HG03045 (cell line): ENCODE results near the gene NLRP3.
"Not testable (repeated sequence)": the region's sequence is repeated elsewhere in the genome, so short reads cannot be mapped to it uniquely, and the experiment has no call there.

Experiments
- ATAC-seq: cut with Tn5 transposase; IDR thresholded peaks from one replicate; pipeline ENCODE4 v1.9.1; 2021; ENCODE audit warnings: mild to moderate bottlenecking, moderate library complexity; ENCODE audit not compliant: unreplicated experiment

NLRP3 gene

DNA sequence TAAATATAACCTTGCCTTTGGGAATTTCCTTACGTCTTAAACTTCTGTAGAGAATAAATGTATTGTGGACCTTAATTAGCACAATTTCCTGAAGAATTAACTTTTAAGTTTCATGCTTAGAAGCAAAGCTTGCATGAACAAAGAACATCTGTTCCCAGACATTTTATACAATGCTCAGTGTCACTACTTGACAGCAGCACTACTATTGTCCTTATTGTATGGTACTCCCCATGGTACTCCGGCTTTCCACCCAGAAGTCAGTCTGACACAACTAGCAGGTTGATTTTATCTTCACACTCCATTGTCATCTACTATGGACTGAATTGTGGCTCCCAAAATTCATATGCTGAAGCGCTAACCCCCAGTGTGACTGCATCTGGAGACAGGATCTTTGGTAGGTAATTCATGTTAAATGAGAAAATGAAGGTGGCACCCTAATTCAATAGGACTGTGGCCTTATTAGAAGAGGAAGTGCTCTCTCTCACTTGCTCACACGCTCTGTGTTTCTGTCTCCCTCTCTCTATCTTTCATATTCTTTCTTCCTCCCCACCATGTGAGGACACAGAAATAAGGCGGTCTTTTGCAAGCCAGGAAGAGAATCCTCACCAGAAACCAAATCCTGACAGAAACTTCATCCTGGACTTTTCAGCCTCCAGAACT is 52.6 kb downstream of the NLRP3 start:
- no peak for ATAC-seq

DNA sequence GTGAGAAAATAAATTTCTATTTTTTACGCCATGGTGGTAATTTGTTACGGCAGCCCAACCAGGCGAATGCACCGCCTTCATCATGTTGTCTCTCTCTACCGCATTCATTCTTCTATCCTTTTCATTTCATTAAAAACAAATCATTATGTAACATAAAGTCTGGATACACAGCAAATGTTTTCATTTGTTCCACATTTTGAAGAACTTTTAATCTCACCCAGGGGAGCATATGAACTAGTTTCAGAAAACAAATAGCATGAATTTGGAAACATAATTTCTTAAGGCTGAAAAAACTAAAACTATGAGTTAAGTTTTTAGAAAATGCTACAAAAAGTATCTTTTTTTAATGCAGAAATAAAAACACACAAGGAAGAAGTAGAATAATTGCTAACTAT is 53.2 kb downstream of the NLRP3 start:
- ATAC-seq = no peak

DNA sequence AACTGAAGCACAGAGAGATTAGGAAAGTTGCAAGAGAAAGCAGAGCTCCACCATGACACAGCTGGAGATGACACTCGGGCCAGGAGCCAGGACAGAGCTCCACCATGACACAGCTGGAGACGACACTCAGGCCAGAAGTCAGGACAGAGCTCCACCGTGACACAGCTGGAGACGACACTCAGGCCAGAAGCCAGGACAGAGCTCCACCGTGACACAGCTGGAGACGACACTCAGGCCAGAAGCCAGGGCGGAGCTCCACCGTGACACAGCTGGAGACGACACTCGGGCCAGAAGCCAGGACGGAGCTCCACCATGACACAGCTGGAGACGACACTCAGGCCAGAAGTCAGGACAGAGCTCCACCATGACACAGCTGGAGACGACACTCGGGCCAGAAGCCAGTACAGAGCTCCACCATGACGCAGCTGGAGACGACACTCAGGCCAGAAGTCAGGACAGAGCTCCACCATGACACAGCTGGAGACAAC is 55.0 kb downstream of the NLRP3 start:
- not testable (repeated sequence) for ATAC-seq

DNA sequence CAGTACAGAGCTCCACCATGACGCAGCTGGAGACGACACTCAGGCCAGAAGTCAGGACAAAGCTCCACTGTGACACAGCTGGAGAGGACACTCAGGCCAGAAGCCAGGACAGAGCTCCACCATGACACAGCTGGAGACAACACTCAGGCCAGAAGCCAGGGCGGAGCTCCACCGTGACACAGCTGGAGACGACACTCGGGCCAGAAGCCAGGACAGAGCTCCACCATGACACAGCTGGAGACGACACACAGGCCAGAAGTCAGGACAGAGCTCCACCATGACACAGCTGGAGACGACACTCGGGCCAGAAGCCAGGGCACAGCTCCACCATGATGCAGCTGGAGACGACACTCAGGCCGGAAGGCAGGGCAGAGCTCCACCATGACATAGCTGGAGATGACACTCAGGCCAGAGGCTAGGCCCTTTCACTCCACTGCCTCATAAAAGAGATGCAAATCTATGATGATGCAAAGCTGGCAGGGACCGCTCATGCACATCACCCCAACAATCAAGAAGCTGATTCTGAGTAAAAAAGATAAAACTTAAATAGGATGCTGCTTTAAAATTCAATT is 55.6 kb downstream of the NLRP3 start:
- no peak for ATAC-seq

DNA sequence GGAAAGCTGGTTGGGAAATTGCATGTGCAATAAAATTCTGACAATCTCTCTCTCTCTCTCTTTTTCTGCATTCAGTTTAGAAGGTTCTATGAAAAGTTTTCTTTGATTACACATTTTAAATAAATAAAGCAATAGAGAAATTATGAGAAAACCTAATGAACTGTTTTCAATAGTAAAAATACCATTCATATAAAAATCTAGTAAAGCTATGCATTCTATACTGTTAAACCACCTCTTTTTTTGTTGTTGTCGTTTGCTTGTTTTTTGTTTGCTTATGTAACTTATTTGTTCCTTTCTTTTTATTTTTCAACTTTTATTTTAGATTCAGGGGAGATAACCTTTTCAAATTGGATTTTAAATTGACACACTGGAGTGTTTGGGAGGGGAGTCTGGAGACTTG is 56.1 kb downstream of the NLRP3 start:
- no peak for ATAC-seq

DNA sequence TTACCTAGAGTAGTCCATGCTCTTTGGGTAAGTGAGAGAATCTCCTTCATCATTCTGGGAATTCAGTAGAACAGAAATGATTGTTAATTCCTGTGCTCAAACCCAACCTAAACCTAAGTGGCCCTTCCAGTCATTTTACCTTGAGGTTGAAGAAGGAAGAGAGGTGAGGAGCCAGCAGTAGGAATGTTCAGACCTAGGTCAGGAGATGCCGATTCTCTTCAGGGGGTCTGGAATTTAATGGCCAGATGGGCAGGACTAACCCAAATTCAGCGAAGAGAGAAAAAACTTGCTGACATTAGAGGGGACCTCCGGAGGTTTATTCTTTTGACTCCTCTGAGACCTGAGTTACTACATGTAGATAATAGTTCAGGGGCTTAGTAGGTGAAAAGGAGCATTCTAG is 58.4 kb downstream of the NLRP3 start:
- ATAC-seq = no peak

DNA sequence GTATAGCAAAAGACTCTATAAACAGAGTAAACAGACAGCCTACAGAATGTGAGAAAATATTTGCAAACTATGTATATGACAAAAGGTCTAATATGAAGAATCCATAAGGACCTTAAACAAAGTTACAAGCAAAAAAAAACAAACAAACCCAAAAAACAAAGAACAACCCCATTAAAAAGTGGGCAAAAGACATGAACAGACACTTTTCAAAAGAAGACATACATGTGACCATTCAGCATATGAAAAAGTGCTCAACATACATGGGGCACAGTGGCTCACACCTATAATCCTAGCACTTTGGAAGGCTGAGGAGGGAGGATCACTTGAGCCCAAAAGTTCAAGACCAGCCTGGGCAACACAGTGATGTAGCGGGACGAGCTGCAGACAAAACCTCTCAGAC is 59.8 kb downstream of the NLRP3 start:
- no peak for ATAC-seq

DNA sequence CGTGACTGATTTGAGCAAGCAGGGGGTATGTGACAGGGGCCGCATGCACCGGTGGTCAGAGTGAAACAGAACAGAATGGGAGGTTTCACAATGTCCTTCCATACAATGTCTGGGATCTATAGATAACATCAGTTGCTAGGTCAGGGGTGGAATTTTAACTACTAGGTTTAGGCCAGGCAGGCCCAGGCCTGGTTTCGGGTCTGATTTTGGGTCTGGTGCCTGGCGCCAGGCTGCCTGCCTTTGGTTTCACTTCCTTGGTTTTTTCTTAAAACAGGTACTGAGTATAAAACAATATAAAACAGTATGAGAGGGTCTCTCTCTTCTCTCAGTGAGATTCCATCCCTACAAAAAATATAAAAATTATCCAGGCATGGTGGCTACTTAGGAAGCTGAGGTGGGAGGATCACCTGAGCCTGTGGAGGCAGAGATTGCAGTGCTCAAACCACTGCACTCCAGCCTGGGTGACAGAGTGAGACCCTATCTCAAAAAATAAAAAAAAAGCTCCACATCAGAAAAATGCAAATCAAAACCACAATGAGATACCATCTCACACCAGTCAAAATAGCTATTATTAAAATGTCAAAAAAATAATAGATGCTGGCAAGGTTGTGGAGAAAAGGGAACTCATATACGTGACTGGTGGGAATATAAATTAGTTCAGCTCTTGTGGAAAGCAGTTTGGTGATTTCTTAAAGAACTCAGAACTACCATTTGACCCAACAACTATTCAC is 60.5 kb downstream of the NLRP3 start:
- ATAC-seq = not testable (repeated sequence)

DNA sequence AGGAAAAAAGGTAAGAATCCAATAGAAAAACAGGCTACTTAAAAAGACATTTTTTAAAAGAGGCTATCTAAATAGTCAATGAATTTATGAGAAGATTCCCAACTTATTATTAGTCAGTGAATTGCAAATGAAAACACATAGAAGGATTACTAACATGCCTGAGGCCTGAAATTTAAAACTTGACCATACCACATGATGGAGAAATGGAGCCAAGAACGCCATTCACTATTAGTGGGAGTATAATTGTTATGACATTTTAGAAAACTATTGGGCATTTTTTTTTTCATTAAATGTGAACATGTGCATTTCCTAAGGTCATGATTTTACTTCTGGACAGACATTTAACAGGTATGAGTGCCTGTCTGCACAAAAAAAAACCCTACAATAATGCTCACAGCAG is 66.8 kb downstream of the NLRP3 start:
- no peak for ATAC-seq

DNA sequence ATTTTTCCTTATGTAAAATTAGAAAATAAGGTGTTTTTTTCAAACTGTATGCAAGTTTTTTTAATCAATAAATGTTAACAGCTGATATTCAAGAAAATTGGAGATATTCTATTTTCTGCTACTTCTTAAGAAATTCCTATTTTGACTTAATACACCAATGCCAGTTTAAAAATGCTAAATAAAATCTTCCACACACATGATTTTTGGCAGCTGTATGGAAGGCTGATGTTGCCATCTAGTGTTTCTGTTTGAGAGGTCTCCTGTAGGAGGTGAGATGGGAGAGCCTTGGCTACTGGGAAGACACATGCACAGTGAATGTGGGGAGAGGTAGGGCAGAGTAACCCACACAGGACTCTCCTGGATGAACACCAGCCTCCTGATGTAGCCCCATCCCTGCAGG is 71.1 kb downstream of the NLRP3 start:
- no peak for ATAC-seq

DNA sequence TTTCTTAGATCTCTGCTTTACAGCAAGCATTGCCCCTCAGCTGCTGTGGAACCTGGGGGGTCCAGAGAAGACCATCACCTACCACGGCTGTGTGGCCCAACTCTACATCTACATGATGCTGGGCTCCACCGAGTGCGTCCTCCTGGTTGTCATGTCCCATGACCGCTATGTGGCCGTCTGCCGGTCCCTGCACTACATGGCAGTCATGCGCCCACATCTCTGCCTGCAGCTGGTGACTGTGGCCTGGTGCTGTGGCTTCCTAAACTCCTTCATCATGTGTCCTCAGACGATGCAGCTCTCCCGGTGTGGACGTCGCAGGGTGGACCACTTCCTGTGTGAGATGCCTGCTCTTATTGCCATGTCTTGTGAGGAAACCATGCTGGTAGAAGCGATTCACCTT is 75.4 kb downstream of the NLRP3 start:
- no peak for ATAC-seq

DNA sequence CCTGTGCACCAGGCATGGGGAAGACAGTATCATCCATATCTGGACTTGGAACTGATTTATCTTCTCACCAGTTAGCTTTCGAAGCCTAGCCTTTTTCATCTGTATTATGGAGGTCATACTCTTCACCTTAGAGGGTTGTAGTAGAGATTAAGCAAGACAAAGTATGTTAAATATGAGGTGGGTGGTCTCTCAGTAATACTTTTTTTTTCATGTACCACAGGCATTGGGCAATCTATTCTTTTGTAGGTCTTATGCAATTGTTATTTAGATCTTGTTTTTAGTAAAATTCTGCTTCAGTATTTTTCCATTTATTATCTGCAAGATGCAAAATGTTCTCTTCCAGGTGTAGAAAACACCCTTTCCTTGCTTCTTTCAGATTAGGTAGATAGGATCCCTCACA is 77.1 kb downstream of the NLRP3 start:
- ATAC-seq = no peak

DNA sequence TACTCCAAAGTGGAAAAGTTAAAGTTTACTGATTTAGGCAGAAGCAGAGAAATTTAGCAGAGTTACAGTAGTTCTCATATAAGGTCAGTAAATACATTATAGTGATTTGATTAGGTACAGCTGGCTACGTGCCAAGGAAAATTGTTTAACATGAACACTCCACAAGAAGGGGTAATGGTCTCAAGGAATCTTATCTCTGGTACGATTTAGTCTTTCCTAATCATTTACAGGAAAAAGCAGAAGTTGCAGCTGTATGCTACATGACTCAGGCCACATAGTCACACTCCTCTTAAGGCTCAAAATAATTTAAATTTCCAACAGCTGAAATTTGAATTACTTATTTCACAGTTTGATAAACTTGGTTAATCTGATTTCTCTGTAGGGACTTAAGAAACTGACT is 78.8 kb downstream of the NLRP3 start:
- ATAC-seq = no peak

DNA sequence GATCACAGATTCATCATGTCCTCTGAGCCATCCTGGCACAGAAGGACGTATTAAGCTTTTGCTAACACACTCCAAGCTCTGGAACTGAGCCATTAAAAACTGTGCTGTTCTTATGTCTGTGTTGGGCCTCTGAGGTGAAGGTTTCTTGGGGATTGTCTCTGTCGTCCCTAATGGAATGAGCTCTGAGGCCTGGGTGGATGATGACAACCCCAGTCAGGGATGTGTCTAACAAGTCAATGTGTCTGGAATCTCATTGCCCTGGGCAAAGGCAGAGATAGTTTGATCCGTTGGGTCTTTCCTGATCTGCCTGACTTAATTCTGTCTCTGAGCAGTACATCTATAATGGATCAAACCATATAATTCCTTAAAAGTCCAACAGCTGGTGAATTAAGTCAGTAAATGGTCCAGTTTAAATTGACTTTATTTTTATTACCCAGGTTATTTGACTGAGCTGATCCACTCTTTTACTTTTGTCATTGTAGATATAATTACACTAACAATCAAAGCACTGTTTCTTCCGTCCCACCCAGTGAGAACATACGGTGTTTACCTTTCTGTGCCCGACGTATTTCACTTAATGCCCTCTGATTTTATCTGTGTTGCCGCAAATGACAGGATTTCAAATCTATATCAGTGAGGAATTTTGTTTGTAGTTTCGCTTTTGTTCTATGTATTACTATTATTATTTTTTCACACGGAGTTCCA is 80.8 kb downstream of the NLRP3 start:
- no peak for ATAC-seq
